Measurements from ENCODE around the gene HBS1L.

DNA sequence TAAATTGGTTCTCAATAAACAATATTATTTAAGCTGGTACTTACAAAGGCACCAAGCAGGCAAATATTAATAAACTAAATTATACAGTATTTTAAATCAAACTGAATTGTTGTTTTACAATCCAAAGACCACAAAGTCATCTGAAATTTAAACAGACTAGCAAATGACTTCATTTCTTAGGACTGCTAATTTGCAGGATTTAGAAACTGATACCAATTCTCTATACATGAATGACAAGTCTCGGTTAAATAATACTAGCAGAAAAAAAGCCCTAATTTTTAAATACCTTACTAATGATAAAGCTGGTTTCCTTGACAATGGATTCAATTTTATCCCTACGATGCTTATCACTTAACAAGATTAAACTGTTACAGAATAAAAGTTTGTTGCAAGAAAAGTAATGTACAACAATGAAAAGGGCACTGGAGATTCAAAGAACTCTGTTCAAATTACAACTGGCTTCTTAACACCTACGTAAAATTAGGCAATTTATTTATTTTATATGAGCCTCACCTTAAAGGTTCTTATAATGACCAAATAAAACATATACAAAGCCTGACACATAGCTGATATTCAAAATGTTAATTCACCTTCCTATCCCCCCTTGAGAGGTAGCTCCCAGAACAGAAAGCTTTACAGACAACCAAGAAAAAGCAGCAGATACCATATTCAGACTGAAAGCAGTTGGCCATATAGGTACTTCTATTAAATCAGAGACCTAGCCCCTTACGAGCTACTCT lies 33.1 kb downstream of the HBS1L start:
- TF ChIP-seq CEBPB (tag; IDR thresholded peaks at IDR 0.05) (no peak), MAFF (IDR thresholded peaks at IDR 0.05; ENCODE audit: low read length) (no peak), FOXM1 (IDR thresholded peaks at IDR 0.05; ENCODE audit: low read depth) (no peak), FOXM1 (CRISPR knock-in tag; IDR thresholded peaks at IDR 0.05; ENCODE audit: low read depth) (no peak), ZBED1 (IDR thresholded peaks at IDR 0.05) (no peak), SPI1 (IDR thresholded peaks at IDR 0.05; ENCODE audit: borderline replicate concordance, low read depth, low read length) (no peak), ZNF133 (CRISPR knock-in tag; IDR thresholded peaks at IDR 0.05) (no peak), ZNF316 (IDR thresholded peaks at IDR 0.05) (no peak), BACH1 (tag; IDR thresholded peaks at IDR 0.05) (no peak), RFX7 (CRISPR knock-in tag; IDR thresholded peaks at IDR 0.05) (no peak)
- TF ChIP-seq, protein P1, sequence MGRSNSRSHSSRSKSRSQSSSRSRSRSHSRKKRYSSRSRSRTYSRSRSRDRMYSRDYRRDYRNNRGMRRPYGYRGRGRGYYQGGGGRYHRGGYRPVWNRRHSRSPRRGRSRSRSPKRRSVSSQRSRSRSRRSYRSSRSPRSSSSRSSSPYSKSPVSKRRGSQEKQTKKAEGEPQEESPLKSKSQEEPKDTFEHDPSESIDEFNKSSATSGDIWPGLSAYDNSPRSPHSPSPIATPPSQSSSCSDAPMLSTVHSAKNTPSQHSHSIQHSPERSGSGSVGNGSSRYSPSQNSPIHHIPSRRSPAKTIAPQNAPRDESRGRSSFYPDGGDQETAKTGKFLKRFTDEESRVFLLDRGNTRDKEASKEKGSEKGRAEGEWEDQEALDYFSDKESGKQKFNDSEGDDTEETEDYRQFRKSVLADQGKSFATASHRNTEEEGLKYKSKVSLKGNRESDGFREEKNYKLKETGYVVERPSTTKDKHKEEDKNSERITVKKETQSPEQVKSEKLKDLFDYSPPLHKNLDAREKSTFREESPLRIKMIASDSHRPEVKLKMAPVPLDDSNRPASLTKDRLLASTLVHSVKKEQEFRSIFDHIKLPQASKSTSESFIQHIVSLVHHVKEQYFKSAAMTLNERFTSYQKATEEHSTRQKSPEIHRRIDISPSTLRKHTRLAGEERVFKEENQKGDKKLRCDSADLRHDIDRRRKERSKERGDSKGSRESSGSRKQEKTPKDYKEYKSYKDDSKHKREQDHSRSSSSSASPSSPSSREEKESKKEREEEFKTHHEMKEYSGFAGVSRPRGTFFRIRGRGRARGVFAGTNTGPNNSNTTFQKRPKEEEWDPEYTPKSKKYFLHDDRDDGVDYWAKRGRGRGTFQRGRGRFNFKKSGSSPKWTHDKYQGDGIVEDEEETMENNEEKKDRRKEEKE (IDR thresholded peaks at IDR 0.05; ENCODE audit: borderline replicate concordance in 1 of 2, control insufficient read depth in 1 of 2, low read depth in 2 of 2, low read length in 1 of 2), result no peak
- TF ChIP-seq, protein P2, sequence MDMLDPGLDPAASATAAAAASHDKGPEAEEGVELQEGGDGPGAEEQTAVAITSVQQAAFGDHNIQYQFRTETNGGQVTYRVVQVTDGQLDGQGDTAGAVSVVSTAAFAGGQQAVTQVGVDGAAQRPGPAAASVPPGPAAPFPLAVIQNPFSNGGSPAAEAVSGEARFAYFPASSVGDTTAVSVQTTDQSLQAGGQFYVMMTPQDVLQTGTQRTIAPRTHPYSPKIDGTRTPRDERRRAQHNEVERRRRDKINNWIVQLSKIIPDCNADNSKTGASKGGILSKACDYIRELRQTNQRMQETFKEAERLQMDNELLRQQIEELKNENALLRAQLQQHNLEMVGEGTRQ (CRISPR knock-in tag; IDR thresholded peaks at IDR 0.05), result no peak
- TF ChIP-seq, protein P3, sequence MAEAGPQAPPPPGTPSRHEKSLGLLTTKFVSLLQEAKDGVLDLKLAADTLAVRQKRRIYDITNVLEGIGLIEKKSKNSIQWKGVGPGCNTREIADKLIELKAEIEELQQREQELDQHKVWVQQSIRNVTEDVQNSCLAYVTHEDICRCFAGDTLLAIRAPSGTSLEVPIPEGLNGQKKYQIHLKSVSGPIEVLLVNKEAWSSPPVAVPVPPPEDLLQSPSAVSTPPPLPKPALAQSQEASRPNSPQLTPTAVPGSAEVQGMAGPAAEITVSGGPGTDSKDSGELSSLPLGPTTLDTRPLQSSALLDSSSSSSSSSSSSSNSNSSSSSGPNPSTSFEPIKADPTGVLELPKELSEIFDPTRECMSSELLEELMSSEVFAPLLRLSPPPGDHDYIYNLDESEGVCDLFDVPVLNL (CRISPR knock-in tag; IDR thresholded peaks at IDR 0.05; ENCODE audit: low read depth), result no peak
- TF ChIP-seq, protein P4, sequence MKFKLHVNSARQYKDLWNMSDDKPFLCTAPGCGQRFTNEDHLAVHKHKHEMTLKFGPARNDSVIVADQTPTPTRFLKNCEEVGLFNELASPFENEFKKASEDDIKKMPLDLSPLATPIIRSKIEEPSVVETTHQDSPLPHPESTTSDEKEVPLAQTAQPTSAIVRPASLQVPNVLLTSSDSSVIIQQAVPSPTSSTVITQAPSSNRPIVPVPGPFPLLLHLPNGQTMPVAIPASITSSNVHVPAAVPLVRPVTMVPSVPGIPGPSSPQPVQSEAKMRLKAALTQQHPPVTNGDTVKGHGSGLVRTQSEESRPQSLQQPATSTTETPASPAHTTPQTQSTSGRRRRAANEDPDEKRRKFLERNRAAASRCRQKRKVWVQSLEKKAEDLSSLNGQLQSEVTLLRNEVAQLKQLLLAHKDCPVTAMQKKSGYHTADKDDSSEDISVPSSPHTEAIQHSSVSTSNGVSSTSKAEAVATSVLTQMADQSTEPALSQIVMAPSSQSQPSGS (CRISPR knock-in tag; IDR thresholded peaks at IDR 0.05), result no peak
- TF ChIP-seq, protein P5, sequence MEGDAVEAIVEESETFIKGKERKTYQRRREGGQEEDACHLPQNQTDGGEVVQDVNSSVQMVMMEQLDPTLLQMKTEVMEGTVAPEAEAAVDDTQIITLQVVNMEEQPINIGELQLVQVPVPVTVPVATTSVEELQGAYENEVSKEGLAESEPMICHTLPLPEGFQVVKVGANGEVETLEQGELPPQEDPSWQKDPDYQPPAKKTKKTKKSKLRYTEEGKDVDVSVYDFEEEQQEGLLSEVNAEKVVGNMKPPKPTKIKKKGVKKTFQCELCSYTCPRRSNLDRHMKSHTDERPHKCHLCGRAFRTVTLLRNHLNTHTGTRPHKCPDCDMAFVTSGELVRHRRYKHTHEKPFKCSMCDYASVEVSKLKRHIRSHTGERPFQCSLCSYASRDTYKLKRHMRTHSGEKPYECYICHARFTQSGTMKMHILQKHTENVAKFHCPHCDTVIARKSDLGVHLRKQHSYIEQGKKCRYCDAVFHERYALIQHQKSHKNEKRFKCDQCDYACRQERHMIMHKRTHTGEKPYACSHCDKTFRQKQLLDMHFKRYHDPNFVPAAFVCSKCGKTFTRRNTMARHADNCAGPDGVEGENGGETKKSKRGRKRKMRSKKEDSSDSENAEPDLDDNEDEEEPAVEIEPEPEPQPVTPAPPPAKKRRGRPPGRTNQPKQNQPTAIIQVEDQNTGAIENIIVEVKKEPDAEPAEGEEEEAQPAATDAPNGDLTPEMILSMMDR (IDR thresholded peaks at IDR 0.05 in 2 of 3, conservative IDR thresholded peaks at IDR 0.05 in 1 of 3; ENCODE audit: insufficient read depth in 2 of 3, low read depth in 1 of 3, low read length in 3 of 3), result no peak
